Measurements from ENCODE around the gene CHN1. TPM values are rescaled to one million over a fixed set of nuclear protein-coding genes. Genes with fewer than 3 reads are reported as not detected.

CHN1 gene
- total RNA-seq, 2 donors from 2014 or later = 16.5 to 16.6 TPM

DNA sequence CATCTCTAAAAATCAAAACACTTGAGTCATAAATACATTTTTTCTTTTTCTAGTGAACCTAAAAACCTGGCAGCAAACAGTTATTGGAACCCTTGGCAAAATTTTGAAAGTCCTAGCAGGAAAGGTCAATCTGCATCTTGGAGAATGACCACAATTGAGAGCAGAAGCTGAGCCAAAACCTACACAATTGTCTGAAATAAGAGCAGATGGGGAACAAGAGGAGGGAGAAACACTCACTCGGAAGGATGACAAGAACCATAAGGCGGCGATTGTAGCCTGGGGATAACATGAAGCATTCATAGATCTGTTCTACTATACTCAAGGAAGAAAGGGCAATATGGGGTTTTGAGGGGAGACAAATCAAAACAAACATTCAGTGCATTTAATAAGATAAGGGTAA, 117.0 kb downstream of the CHN1 start:
- Mint-ChIP-seq H3K4me3 (no peak overlapping the region), H3K27ac (no peak overlapping the region), H3K36me3 (ENCODE audit: low read depth) (peaks cover 2% of the 10 kb centered on the region), H3K27me3 (no peaks in the 10 kb centered on the region), H3K4me1 (no peaks in the 10 kb centered on the region)
- DNase-seq = no peak
- no peak for ATAC-seq
- H3K9me3 ChIP-seq (ENCODE audit: control insufficient read depth, low read length, poor library complexity, severe bottlenecking) = no peaks in the 10 kb centered on the region

DNA sequence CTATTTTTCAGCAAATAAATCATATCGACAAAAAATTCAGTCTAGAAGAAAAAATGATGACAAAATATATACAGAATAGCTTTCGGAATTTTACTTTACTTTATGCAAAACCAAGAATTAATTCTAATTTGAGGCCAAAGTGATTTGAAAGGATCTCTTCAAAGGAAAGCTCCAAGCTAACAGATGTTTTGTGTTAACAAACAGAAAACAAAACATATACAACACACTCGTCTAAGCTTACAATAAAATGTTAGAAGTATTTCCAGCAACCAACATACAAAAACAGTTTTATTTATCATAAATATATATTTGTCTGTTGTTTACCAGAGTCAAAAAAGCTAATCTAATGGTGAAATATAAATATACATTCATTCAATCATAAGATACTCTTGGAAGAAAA, 122.8 kb downstream of the CHN1 start:
- DNase-seq (no peak), ATAC-seq (no peak)
- H3K9me3 ChIP-seq (ENCODE audit: control insufficient read depth, low read length, poor library complexity, severe bottlenecking) = no peaks in the 10 kb centered on the region
- no peak overlapping the region for H3K27ac Mint-ChIP-seq
- H3K4me1 Mint-ChIP-seq = no peaks in the 10 kb centered on the region
- no peak overlapping the region for H3K4me3 Mint-ChIP-seq
- H3K27me3 Mint-ChIP-seq = no peaks in the 10 kb centered on the region
- no peaks in the 10 kb centered on the region for H3K36me3 Mint-ChIP-seq (ENCODE audit: low read depth)

- Mint-ChIP-seq H3K36me3 (ENCODE audit: low read depth) (no peaks in the 10 kb centered on the region), H3K27ac (no peak overlapping the region), H3K4me1 (no peaks in the 10 kb centered on the region), H3K4me3 (no peak overlapping the region), H3K27me3 (no peaks in the 10 kb centered on the region)
- no peak for DNase-seq
- ATAC-seq = no peak
- no peaks in the 10 kb centered on the region for H3K9me3 ChIP-seq (ENCODE audit: control insufficient read depth, low read length, poor library complexity, severe bottlenecking)
Observed at GRCh38 chr2:174881678-174882077, 123.5 kb downstream of the CHN1 start.

DNA sequence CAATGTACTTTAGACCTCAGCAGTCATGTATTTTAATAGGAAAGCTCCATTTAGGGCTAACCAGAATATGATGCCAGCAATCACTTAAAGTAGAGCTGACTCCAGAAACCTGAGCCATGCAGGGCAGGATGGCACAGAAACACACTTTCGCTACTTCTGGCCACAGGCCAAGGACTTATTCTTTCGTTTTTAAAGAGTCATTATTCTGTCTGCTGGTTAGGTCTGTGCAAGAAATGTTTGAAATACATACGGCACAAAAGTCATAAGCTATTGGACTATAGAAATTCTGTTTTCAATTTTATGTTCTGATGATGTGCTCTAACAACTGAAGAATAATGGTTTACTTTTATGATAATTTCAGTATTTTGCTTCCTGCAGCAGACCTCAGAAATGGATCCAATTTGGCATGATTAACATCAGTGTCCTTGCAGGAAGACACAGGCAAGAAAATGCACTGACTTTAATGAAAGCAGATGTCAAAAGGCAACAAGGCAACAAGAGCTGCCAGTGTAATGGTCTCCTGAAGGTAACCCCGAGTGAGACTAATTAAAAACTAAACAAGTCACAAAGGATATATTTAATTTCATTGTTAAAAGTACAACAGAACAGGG, 126.5 kb downstream of the CHN1 start:
- no peak for DNase-seq
- H3K4me3 Mint-ChIP-seq = no peak overlapping the region
- no peak for ATAC-seq
- no peaks in the 10 kb centered on the region for H3K36me3 Mint-ChIP-seq (ENCODE audit: low read depth)
- H3K9me3 ChIP-seq (ENCODE audit: control insufficient read depth, low read length, poor library complexity, severe bottlenecking) = no peaks in the 10 kb centered on the region
- H3K27me3 Mint-ChIP-seq = no peaks in the 10 kb centered on the region
- H3K27ac Mint-ChIP-seq = no peak overlapping the region
- H3K4me1 Mint-ChIP-seq = no peaks in the 10 kb centered on the region

GRCh38 chr2:174877751-174878150, 127.4 kb downstream of the CHN1 start:
- Mint-ChIP-seq H3K36me3 (ENCODE audit: low read depth) (peaks cover 2% of the 10 kb centered on the region), H3K27ac (no peak overlapping the region), H3K4me1 (no peaks in the 10 kb centered on the region), H3K4me3 (no peak overlapping the region), H3K27me3 (no peaks in the 10 kb centered on the region)
- no peaks in the 10 kb centered on the region for H3K9me3 ChIP-seq (ENCODE audit: control insufficient read depth, low read length, poor library complexity, severe bottlenecking)
- ATAC-seq (no peak), DNase-seq (no peak)

- no peak overlapping the region for H3K4me3 Mint-ChIP-seq
- no peak for ATAC-seq
- H3K27me3 Mint-ChIP-seq = no peaks in the 10 kb centered on the region
- H3K9me3 ChIP-seq (ENCODE audit: control insufficient read depth, low read length, poor library complexity, severe bottlenecking) = no peaks in the 10 kb centered on the region
- DNase-seq = no peak
- no peaks in the 10 kb centered on the region for H3K4me1 Mint-ChIP-seq
- H3K36me3 Mint-ChIP-seq (ENCODE audit: low read depth) = peaks cover 2% of the 10 kb centered on the region
- H3K27ac Mint-ChIP-seq = no peak overlapping the region
Observed at GRCh38 chr2:174877301-174877700, 127.9 kb downstream of the CHN1 start.

- Mint-ChIP-seq H3K27me3 (no peaks in the 10 kb centered on the region), H3K27ac (no peak overlapping the region), H3K4me3 (no peak overlapping the region), H3K4me1 (no peaks in the 10 kb centered on the region), H3K36me3 (ENCODE audit: low read depth) (peaks cover 2% of the 10 kb centered on the region)
- no peaks in the 10 kb centered on the region for H3K9me3 ChIP-seq (ENCODE audit: control insufficient read depth, low read length, poor library complexity, severe bottlenecking)
- ATAC-seq = no peak
- no peak for DNase-seq
Observed at GRCh38 chr2:174874085-174874484, 131.1 kb downstream of the CHN1 start.

GRCh38 chr2:174873471-174873870, 131.7 kb downstream of the CHN1 start:
- H3K4me3 Mint-ChIP-seq = no peak overlapping the region
- H3K36me3 Mint-ChIP-seq (ENCODE audit: low read depth) = peaks cover 2% of the 10 kb centered on the region

GRCh38 chr2:174870787-174871186, 134.4 kb downstream of the CHN1 start:
- no peaks in the 10 kb centered on the region for H3K9me3 ChIP-seq (ENCODE audit: control insufficient read depth, low read length, poor library complexity, severe bottlenecking)
- no peak overlapping the region for H3K4me3 Mint-ChIP-seq
- H3K36me3 Mint-ChIP-seq (ENCODE audit: low read depth) = peaks cover 2% of the 10 kb centered on the region
- DNase-seq (no peak), ATAC-seq (no peak)
- H3K27me3 Mint-ChIP-seq = no peaks in the 10 kb centered on the region
- no peak overlapping the region for H3K27ac Mint-ChIP-seq
- no peaks in the 10 kb centered on the region for H3K4me1 Mint-ChIP-seq

More at GRCh38 chr2:174873471-174873870, 131.7 kb downstream of the CHN1 start:
- H3K27me3 Mint-ChIP-seq = no peaks in the 10 kb centered on the region
- H3K9me3 ChIP-seq (ENCODE audit: control insufficient read depth, low read length, poor library complexity, severe bottlenecking) = no peaks in the 10 kb centered on the region
- DNase-seq (no peak), ATAC-seq (no peak)
- no peaks in the 10 kb centered on the region for H3K4me1 Mint-ChIP-seq
- no peak overlapping the region for H3K27ac Mint-ChIP-seq

GRCh38 chr2:174868878-174869277, 136.3 kb downstream of the CHN1 start:
- Mint-ChIP-seq H3K4me1 (no peaks in the 10 kb centered on the region), H3K36me3 (ENCODE audit: low read depth) (peaks cover 2% of the 10 kb centered on the region), H3K4me3 (no peak overlapping the region), H3K27ac (no peak overlapping the region), H3K27me3 (no peaks in the 10 kb centered on the region)
- ATAC-seq = no peak
- no peaks in the 10 kb centered on the region for H3K9me3 ChIP-seq (ENCODE audit: control insufficient read depth, low read length, poor library complexity, severe bottlenecking)
- DNase-seq = no peak

DNA sequence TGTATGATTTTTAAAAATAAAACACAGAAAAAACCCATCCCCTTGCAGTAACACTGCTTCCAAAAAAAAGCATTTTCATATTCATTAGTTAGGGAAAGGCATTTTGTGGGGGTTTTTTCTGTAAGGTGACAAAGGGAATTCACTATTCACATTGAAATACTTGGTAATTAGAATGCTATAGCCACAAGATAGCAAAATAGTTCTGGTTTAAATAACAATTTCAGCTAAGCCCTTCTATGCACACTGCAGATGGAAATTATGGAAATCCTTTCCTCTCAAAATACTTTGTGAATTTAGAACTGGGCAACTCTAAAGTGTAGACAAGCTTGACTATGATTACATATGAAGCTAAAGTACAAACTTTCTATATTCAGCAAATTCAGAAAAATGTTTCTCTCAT, 138.8 kb downstream of the CHN1 start:
- no peak overlapping the region for H3K4me3 Mint-ChIP-seq
- H3K9me3 ChIP-seq (ENCODE audit: control insufficient read depth, low read length, poor library complexity, severe bottlenecking) = no peaks in the 10 kb centered on the region
- no peak for DNase-seq
- no peak for ATAC-seq
- no peaks in the 10 kb centered on the region for H3K36me3 Mint-ChIP-seq (ENCODE audit: low read depth)
- no peak overlapping the region for H3K27ac Mint-ChIP-seq
- H3K4me1 Mint-ChIP-seq = no peaks in the 10 kb centered on the region
- H3K27me3 Mint-ChIP-seq = no peaks in the 10 kb centered on the region

DNA sequence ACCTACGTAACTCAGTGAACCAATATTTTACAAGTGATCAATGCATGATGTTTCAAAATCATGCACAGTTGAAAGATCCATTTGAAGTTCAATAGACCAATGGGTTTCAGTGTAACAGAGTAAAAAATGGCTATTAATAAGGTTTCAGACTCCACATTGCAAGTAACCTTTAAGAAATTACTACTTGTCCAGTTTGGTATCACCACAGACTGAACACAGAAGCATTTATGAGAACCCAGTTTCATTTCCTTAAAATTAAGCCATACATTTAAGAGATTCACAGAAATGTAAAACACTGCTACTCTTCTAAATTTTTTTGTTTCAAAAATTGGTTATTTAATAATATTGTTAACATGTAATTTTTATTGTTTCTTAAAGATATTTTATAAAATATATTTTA, 142.0 kb downstream of the CHN1 start:
- H3K36me3 Mint-ChIP-seq (ENCODE audit: low read depth) = no peaks in the 10 kb centered on the region
- no peaks in the 10 kb centered on the region for H3K9me3 ChIP-seq (ENCODE audit: control insufficient read depth, low read length, poor library complexity, severe bottlenecking)
- no peak for ATAC-seq
- H3K4me3 Mint-ChIP-seq = no peak overlapping the region
- no peak overlapping the region for H3K27ac Mint-ChIP-seq
- H3K27me3 Mint-ChIP-seq = no peaks in the 10 kb centered on the region
- H3K4me1 Mint-ChIP-seq = no peaks in the 10 kb centered on the region
- no peak for DNase-seq

GRCh38 chr2:174859563-174860169, 145.5 kb downstream of the CHN1 start:
- no peaks in the 10 kb centered on the region for H3K27me3 Mint-ChIP-seq
- H3K9me3 ChIP-seq (ENCODE audit: control insufficient read depth, low read length, poor library complexity, severe bottlenecking) = no peaks in the 10 kb centered on the region
- DNase-seq (no peak), ATAC-seq (no peak)
- H3K27ac Mint-ChIP-seq = no peak overlapping the region
- no peak overlapping the region for H3K4me3 Mint-ChIP-seq
- no peaks in the 10 kb centered on the region for H3K36me3 Mint-ChIP-seq (ENCODE audit: low read depth)
- H3K4me1 Mint-ChIP-seq = no peaks in the 10 kb centered on the region

GRCh38 chr2:174858745-174859144, 146.4 kb downstream of the CHN1 start:
- ATAC-seq (no peak), DNase-seq (no peak)
- Mint-ChIP-seq H3K36me3 (ENCODE audit: low read depth) (no peaks in the 10 kb centered on the region), H3K4me1 (no peaks in the 10 kb centered on the region), H3K27me3 (no peaks in the 10 kb centered on the region), H3K27ac (no peak overlapping the region), H3K4me3 (no peak overlapping the region)
- H3K9me3 ChIP-seq (ENCODE audit: control insufficient read depth, low read length, poor library complexity, severe bottlenecking) = no peaks in the 10 kb centered on the region
